ENCODE measurements around the gene ZFAND2B. TPM values are rescaled to one million over a fixed set of nuclear protein-coding genes. Genes with fewer than 3 reads are reported as not detected.

The ZFAND2B gene
- total RNA-seq, 1 experiment from 2014 or later: 31.4 TPM

- H3K4me1 ChIP-seq (ENCODE audit: control insufficient read depth in 1 of 2, insufficient read depth in 2 of 2, low read length in 2 of 2): peaks cover 31 to 63% of the 10 kb centered on the region in 2 experiments
- ChIA-PET POLR2A (interaction anchor here (1.1 to 2.0 kb wide), 3 partner anchors 9 to 27 kb away, joined by 3 to 5 read pairs (median 4); partner anchors contain the start of gene DNAJB2), CTCF (interaction anchor here (0.7 to 2.3 kb wide), 3 partner anchors 26 to 43 kb away, joined by 5 to 8 read pairs (median 6); no protein-coding TSS in a partner anchor), RAD21 (ENCODE audit: low non-redundant PET in 1 of 2, low total read pairs in 2 of 2, uncharacterized antibody in 2 of 2, unreplicated experiment in 2 of 2) (no interaction called here)
- no peak overlapping the region for H3K27ac ChIP-seq (ENCODE audit: low read depth, low read length)
- peak overlapping the region; percentile 69 to 84 for H3K4me3 ChIP-seq (replicated peaks in 1 of 2; ENCODE audit: low read depth in 1 of 2, low read length in 2 of 2)
- DNase-seq (ENCODE audit: low read depth, low spot score): no peak
- intact Hi-C loops (cut with micrococcal nuclease): loop anchor here (2.0 kb wide), 1 partner anchor 43 kb away; no protein-coding TSS in a partner anchor
- BruUV-seq (replicated peaks): no TSS peak
- ATAC-seq: no peak
- H3K9ac ChIP-seq (ENCODE audit: low read length): peak overlapping the region; percentile 77
- no peak overlapping the region for H2AFZ ChIP-seq (ENCODE audit: low read depth, low read length, poor library complexity, severe bottlenecking)
- H3K36me3 ChIP-seq (ENCODE audit: control insufficient read depth in 1 of 2, insufficient read depth in 2 of 2, low read length in 2 of 2): peaks cover 3% of the 10 kb centered on the region in 2 experiments; a peak in 2 of 4 replicates
- no peaks in the 10 kb centered on the region for H3K9me3 ChIP-seq (ENCODE audit: control insufficient read depth in 1 of 2, insufficient read depth in 1 of 2, low read depth in 1 of 2, low read length in 2 of 2)
- no peak for TF ChIP-seq FOSL1 (IDR thresholded peaks at IDR 0.05; ENCODE audit: low read depth)
- H4K20me1 ChIP-seq (ENCODE audit: insufficient read depth): no peaks in the 10 kb centered on the region
- peak overlapping the region; percentile 97 for H3K4me2 ChIP-seq (ENCODE audit: low read length)
- H3K9me2 ChIP-seq (ENCODE audit: insufficient read depth): no peaks in the 10 kb centered on the region
- peaks cover 20% of the 10 kb centered on the region; the same call in 1 of the 2 replicates for H3K79me2 ChIP-seq (ENCODE audit: insufficient read depth, low read length)
- peaks cover 5% of the 10 kb centered on the region; the same call in 1 of the 2 replicates for H3K27me3 ChIP-seq (ENCODE audit: insufficient read depth, low read length)
Measured at GRCh38 chr2:219252084-219252483, 45.5 kb downstream of the ZFAND2B start.

GRCh38 chr2:219252570-219252899 lies 46.0 kb downstream of the ZFAND2B start:
- Histone ChIP-seq H2AFZ (ENCODE audit: low read depth, low read length, poor library complexity, severe bottlenecking) (no peak overlapping the region), H3K9me2 (ENCODE audit: insufficient read depth) (no peaks in the 10 kb centered on the region), H3K36me3 (ENCODE audit: control insufficient read depth in 1 of 2, insufficient read depth in 2 of 2, low read length in 2 of 2) (peaks cover 0 to 3% of the 10 kb centered on the region in 2 experiments; a peak in 1 of 4 replicates), H3K4me3 (replicated peaks in 1 of 2; ENCODE audit: low read depth in 1 of 2, low read length in 2 of 2) (peak overlapping the region; percentile 69 to 84), H3K27ac (ENCODE audit: low read depth, low read length) (peak overlapping the region; percentile 55; the same call in 1 of the 2 replicates), H3K4me2 (ENCODE audit: low read length) (peak overlapping the region; percentile 97), H3K9ac (ENCODE audit: low read length) (peak overlapping the region; percentile 77), H3K79me2 (ENCODE audit: insufficient read depth, low read length) (peaks cover 20% of the 10 kb centered on the region; the same call in 1 of the 2 replicates), H4K20me1 (ENCODE audit: insufficient read depth) (no peaks in the 10 kb centered on the region), H3K4me1 (ENCODE audit: control insufficient read depth in 1 of 2, insufficient read depth in 2 of 2, low read length in 2 of 2) (peaks cover 31 to 63% of the 10 kb centered on the region in 2 experiments), H3K27me3 (ENCODE audit: insufficient read depth, low read length) (peaks cover 5% of the 10 kb centered on the region; the same call in 1 of the 2 replicates), H3K9me3 (ENCODE audit: control insufficient read depth in 1 of 2, insufficient read depth in 1 of 2, low read depth in 1 of 2, low read length in 2 of 2) (no peaks in the 10 kb centered on the region)
- ATAC-seq: no peak
- no TSS peak for BruUV-seq (replicated peaks)
- POLR2A ChIA-PET: interaction anchor here (0.6 to 2.0 kb wide), 4 partner anchors 9 to 301 kb away, joined by 3 to 5 read pairs (median 4); partner anchors contain the start of gene DNAJB2
- TF ChIP-seq EGR1 (IDR thresholded peaks at IDR 0.05; ENCODE audit: low read depth) (no peak), CEBPB (IDR thresholded peaks at IDR 0.05; ENCODE audit: low read depth) (no peak), MAX (IDR thresholded peaks at IDR 0.05) (no peak)
- TF ChIP-seq, protein P1, sequence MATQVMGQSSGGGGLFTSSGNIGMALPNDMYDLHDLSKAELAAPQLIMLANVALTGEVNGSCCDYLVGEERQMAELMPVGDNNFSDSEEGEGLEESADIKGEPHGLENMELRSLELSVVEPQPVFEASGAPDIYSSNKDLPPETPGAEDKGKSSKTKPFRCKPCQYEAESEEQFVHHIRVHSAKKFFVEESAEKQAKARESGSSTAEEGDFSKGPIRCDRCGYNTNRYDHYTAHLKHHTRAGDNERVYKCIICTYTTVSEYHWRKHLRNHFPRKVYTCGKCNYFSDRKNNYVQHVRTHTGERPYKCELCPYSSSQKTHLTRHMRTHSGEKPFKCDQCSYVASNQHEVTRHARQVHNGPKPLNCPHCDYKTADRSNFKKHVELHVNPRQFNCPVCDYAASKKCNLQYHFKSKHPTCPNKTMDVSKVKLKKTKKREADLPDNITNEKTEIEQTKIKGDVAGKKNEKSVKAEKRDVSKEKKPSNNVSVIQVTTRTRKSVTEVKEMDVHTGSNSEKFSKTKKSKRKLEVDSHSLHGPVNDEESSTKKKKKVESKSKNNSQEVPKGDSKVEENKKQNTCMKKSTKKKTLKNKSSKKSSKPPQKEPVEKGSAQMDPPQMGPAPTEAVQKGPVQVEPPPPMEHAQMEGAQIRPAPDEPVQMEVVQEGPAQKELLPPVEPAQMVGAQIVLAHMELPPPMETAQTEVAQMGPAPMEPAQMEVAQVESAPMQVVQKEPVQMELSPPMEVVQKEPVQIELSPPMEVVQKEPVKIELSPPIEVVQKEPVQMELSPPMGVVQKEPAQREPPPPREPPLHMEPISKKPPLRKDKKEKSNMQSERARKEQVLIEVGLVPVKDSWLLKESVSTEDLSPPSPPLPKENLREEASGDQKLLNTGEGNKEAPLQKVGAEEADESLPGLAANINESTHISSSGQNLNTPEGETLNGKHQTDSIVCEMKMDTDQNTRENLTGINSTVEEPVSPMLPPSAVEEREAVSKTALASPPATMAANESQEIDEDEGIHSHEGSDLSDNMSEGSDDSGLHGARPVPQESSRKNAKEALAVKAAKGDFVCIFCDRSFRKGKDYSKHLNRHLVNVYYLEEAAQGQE (IDR thresholded peaks at IDR 0.05; ENCODE audit: low read depth): no peak
- no peak for DNase-seq (ENCODE audit: low read depth, low spot score)
- intact Hi-C loops (cut with micrococcal nuclease): loop anchor here (2.0 kb wide), 1 partner anchor 42 kb away; no protein-coding TSS in a partner anchor
- CTCF ChIA-PET: interaction anchor here (0.7 to 2.3 kb wide), 3 partner anchors 26 to 42 kb away, joined by 5 to 8 read pairs (median 6); no protein-coding TSS in a partner anchor
- RAD21 ChIA-PET (ENCODE audit: low non-redundant PET in 1 of 2, low total read pairs in 2 of 2, uncharacterized antibody in 2 of 2, unreplicated experiment in 2 of 2): interaction anchor here (0.7 kb wide), 2 partner anchors 22 to 127 kb away, joined by 4 to 5 read pairs; no protein-coding TSS in a partner anchor
